HepG2 (cell line): ENCODE data around the gene CDR2L.

Source experiments
- FOXM1 ChIP-seq: sonication (generic); formaldehyde crosslinking; IDR thresholded peaks from 2 replicates; pipeline ENCODE4 v1.5.0; 2020; ENCODE audit warnings: missing genetic modification reagents
- IKZF1 ChIP-seq: fragments of 450-650 bp; IDR thresholded peaks from 2 replicates; pipeline ENCODE4 v1.7.1; 2016
- YY1 ChIP-seq: IDR thresholded peaks from 2 replicates; pipeline ENCODE4 v1.6.1; 2011; ENCODE audit warnings: low read length, low read depth, moderate library complexity, mild to moderate bottlenecking; ENCODE audit not compliant: insufficient read depth, insufficient replicate concordance
- ZFP91 ChIP-seq: sonication (generic); formaldehyde crosslinking; IDR thresholded peaks from 2 replicates; pipeline ENCODE4 v1.9.0; 2022; ENCODE audit warnings: missing genetic modification reagents, mild to moderate bottlenecking, borderline replicate concordance
- ZNF263 ChIP-seq: sonication (generic); formaldehyde crosslinking; IDR thresholded peaks from 2 replicates; pipeline ENCODE4 v1.4.0; 2020; ENCODE audit warnings: missing genetic modification reagents
- ZNF563 ChIP-seq: sonication (generic); formaldehyde crosslinking; IDR thresholded peaks from 2 replicates; pipeline ENCODE4 v1.8.0; 2022; ENCODE audit warnings: mild to moderate bottlenecking, moderate library complexity, missing genetic modification reagents

- TF ChIP-seq IKZF1 (no peak), ZNF563 (CRISPR knock-in tag) (no peak), ZFP91 (no peak), ZNF263 (CRISPR knock-in tag) (peak; percentile 88), YY1 (no peak), FOXM1 (no peak)
Measured at GRCh38 chr17:74994440-74994839, 7.0 kb downstream of the CDR2L start.
